HK-2 (cell line): ENCODE measurements around the gene UNC79.
"Not testable (repeated sequence)": the region's sequence is repeated elsewhere in the genome, so short reads cannot be mapped to it uniquely, and the experiment has no call there.

Source experiments
- DNase-seq: peaks from one replicate; pipeline ENCODE4 v3.0.0-alpha.2; 2018; ENCODE audit not compliant: unreplicated experiment

UNC79 gene

GRCh38 chr14:93493622-93494021, 62.9 kb downstream of the UNC79 start:
- DNase-seq: not testable (repeated sequence)

- no peak for DNase-seq
Measured at GRCh38 chr14:93496856-93497741, 66.4 kb downstream of the UNC79 start.

- DNase-seq: no peak
Measured at GRCh38 chr14:93510056-93510455, 79.3 kb downstream of the UNC79 start.

- no peak for DNase-seq
Measured at GRCh38 chr14:93511001-93511400, 80.3 kb downstream of the UNC79 start.

- DNase-seq: no peak
Measured at GRCh38 chr14:93520053-93520607, 89.4 kb downstream of the UNC79 start.

- DNase-seq: no peak
Measured at GRCh38 chr14:93522221-93522620, 91.5 kb downstream of the UNC79 start.

GRCh38 chr14:93525216-93525615, 94.5 kb downstream of the UNC79 start:
- not testable (repeated sequence) for DNase-seq

GRCh38 chr14:93525696-93526451, 95.1 kb downstream of the UNC79 start:
- no peak for DNase-seq

- DNase-seq: no peak
Measured at GRCh38 chr14:93527203-93527607, 96.5 kb downstream of the UNC79 start.

GRCh38 chr14:93528884-93529558, 98.3 kb downstream of the UNC79 start:
- no peak for DNase-seq

- DNase-seq: no peak
Measured at GRCh38 chr14:93531644-93532043, 100.9 kb downstream of the UNC79 start.

- no peak for DNase-seq
Measured at GRCh38 chr14:93532541-93532940, 101.8 kb downstream of the UNC79 start.

GRCh38 chr14:93533437-93533836, 102.7 kb downstream of the UNC79 start:
- DNase-seq: no peak

- DNase-seq: no peak
Measured at GRCh38 chr14:93533842-93534241, 103.1 kb downstream of the UNC79 start.

- no peak for DNase-seq
Measured at GRCh38 chr14:93535537-93535936, 104.8 kb downstream of the UNC79 start.

- DNase-seq: no peak
Measured at GRCh38 chr14:93536945-93537344, 106.2 kb downstream of the UNC79 start.

GRCh38 chr14:93537951-93538350, 107.2 kb downstream of the UNC79 start:
- no peak for DNase-seq

GRCh38 chr14:93538413-93538812, 107.7 kb downstream of the UNC79 start:
- DNase-seq: no peak

- DNase-seq: no peak
Measured at GRCh38 chr14:93540235-93540634, 109.5 kb downstream of the UNC79 start.

GRCh38 chr14:93543766-93544165, 113.0 kb downstream of the UNC79 start:
- no peak for DNase-seq

GRCh38 chr14:93544212-93544611, 113.5 kb downstream of the UNC79 start:
- no peak for DNase-seq

GRCh38 chr14:93546642-93547041, 115.9 kb downstream of the UNC79 start:
- no peak for DNase-seq
